Spleen (tissue), 11 donors: ENCODE measurements around the gene PNCK. TPM values are rescaled to one million over a fixed set of nuclear protein-coding genes. Genes with fewer than 3 reads are reported as not detected.

ENCODE experiments used
- DNase-seq: peaks from one replicate; pipeline ENCODE4 v3.0.0-alpha.2; 2020
- H3K27ac ChIP-seq, 8 donors: fragments of 200-600 bp; sonication (generic) in 7 of 8; 1 replicate in 4 of 8; 2 replicates in 4 of 8; pipeline versions ENCODE4 v1.5.0 to v1.8.0; 2016 to 2021; ENCODE audit warnings: inconsistent platforms in 4 of 8, mild to moderate bottlenecking in 4 of 8, moderate library complexity in 1 of 8
- H3K27me3 ChIP-seq, 7 donors: fragments of 200-600 bp; sonication (generic) in 6 of 7; replicated peaks in 1 of 7; 1 replicate in 4 of 7; 2 replicates in 3 of 7; pipeline versions ENCODE4 v1.5.0 to v1.8.0; 2016 to 2021; ENCODE audit warnings: inconsistent platforms in 3 of 7, mild to moderate bottlenecking in 1 of 7
- H3K36me3 ChIP-seq, 6 donors: fragments of 200-600 bp; sonication (generic) in 5 of 6; 1 replicate in 4 of 6; 2 replicates in 2 of 6; pipeline versions ENCODE4 v1.5.0 to v1.8.0; 2016 to 2021; ENCODE audit warnings: inconsistent platforms in 2 of 6
- H3K4me1 ChIP-seq, 6 donors: fragments of 200-600 bp; sonication (generic) in 5 of 6; 1 replicate in 3 of 6; 2 replicates in 3 of 6; pipeline versions ENCODE4 v1.5.0 to v1.8.0; 2016 to 2021; ENCODE audit warnings: inconsistent platforms in 3 of 6
- H3K4me3 ChIP-seq, 8 donors: fragments of 200-600 bp; sonication (generic) in 7 of 8; 1 replicate in 4 of 8; 2 replicates in 4 of 8; pipeline versions ENCODE4 v1.5.0 to v1.8.0; 2016 to 2021; ENCODE audit warnings: inconsistent platforms in 4 of 8, mild to moderate bottlenecking in 4 of 8, moderate library complexity in 2 of 8
- H3K9me3 ChIP-seq, 8 donors: fragments of 200-600 bp; sonication (generic) in 7 of 8; 1 replicate in 4 of 8; 2 replicates in 4 of 8; pipeline versions ENCODE4 v1.5.0 to v1.8.0; 2016 to 2021; ENCODE audit warnings: inconsistent platforms in 4 of 8
- POLR2A ChIP-seq, 3 donors: fragments of 450-650 bp; IDR thresholded peaks; one replicate each; pipeline ENCODE4 v1.5.1; 2017; ENCODE audit warnings: antibody characterized with exemption in 3 of 3, mild to moderate bottlenecking in 1 of 3
- POLR2AphosphoS5 ChIP-seq, 3 donors: sonication (generic); formaldehyde crosslinking; IDR thresholded peaks; one replicate each; pipeline ENCODE4 v1.5.1; 2017; ENCODE audit warnings: antibody characterized with exemption in 3 of 3
- WGBS, 5 donors: extraction: QIAGEN DNeasy Blood & Tissue Kit in 3 of 5; methylation state at CpG; one replicate each; pipeline versions ENCODE4 v1.1.5 to v1.1.7; 2013 to 2018; 5-methylcytosine and 5-hydroxymethylcytosine counted together
- intact Hi-C: fragments of 100-400 bp; cut with DNase I; formaldehyde crosslinking; loops from one replicate; pipeline ENCODE4 v1.15.0; 2023; ENCODE audit warnings: low total_unique reads
- polyA plus RNA-seq, 3 donors: library from polyadenylated mRNA; stranded (reverse); fragments of 200-250 nt; gene quantifications; one replicate each; pipeline ENCODE4 v1.2.1, GENCODE V29; 2013
- total RNA-seq, 7 donors: library from RNA; depleted of rRNA in 3 of 7; stranded (reverse); fragments of >200 nt in 3 of 7; fragmentation: NEBNext Ultra II Directional in 4 of 7; extraction: Animal tissue kit (Norgen Biotek cat#: 25700) in 4 of 7; gene quantifications; one replicate each; pipeline versions ENCODE4 v1.1.0 to v1.2.1, GENCODE V29; 2016 to 2021
- TF ChIP-seq, protein P1 (sequence below), 11 experiments: fragments of 200-600 bp in 7 of 11; fragments of 450-650 bp in 4 of 11; sonication (generic) in 4 of 11; IDR thresholded peaks in 8 of 11; conservative IDR thresholded peaks in 3 of 11; 1 replicate in 7 of 11; 2 replicates in 4 of 11; pipeline versions ENCODE4 v1.4.0 to v1.8.0; 2016 to 2021; ENCODE audit warnings: antibody characterized with exemption in 11 of 11, inconsistent platforms in 4 of 11, mild to moderate bottlenecking in 1 of 11
- donor health status: healthy with polysubstance abuse.
- donor health status: DM: no; HTN: no; CAD: no; lungs with moderate emphysema.
- donor health status: DM: no; HTN: no; CAD: no.
- donor health status: Bipolar disorder and iron deficiency.
- donor health status: healthy.
- donor health status: DM: no; HTN: no; CAD: no.
- donor health status: DM: yes; HTN: yes; CAD: no.

PNCK gene
- total and polyA plus RNA-seq, 10 donors = 0.18 to 1.2 (median 0.54) TPM; not detected in 4

- Histone ChIP-seq H3K4me3 (no peak overlapping the region), H3K9me3 (peaks cover 0 to 13% (median 1%) of the 10 kb centered on the region in 8 donors), H3K4me1 (no peaks in the 10 kb centered on the region), H3K36me3 (no peaks in the 10 kb centered on the region), H3K27me3 (peaks cover 0 to 31% (median 3%) of the 10 kb centered on the region in 7 donors), H3K27ac (no peak overlapping the region)
- intact Hi-C loops = no loop called here
- peak; percentile 69 for DNase-seq
- TF ChIP-seq POLR2A (IDR thresholded peaks at IDR 0.05) (no peak), POLR2AphosphoS5 (IDR thresholded peaks at IDR 0.05) (no peak)
- TF ChIP-seq, protein P1, sequence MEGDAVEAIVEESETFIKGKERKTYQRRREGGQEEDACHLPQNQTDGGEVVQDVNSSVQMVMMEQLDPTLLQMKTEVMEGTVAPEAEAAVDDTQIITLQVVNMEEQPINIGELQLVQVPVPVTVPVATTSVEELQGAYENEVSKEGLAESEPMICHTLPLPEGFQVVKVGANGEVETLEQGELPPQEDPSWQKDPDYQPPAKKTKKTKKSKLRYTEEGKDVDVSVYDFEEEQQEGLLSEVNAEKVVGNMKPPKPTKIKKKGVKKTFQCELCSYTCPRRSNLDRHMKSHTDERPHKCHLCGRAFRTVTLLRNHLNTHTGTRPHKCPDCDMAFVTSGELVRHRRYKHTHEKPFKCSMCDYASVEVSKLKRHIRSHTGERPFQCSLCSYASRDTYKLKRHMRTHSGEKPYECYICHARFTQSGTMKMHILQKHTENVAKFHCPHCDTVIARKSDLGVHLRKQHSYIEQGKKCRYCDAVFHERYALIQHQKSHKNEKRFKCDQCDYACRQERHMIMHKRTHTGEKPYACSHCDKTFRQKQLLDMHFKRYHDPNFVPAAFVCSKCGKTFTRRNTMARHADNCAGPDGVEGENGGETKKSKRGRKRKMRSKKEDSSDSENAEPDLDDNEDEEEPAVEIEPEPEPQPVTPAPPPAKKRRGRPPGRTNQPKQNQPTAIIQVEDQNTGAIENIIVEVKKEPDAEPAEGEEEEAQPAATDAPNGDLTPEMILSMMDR (IDR thresholded peaks at IDR 0.05 in 8 of 11, conservative IDR thresholded peaks at IDR 0.05 in 3 of 11) = no peak
- WGBS, 5 donors = 47 to 87% (median 73%) methylated on average over 6 to 35 of the region's 35 CpGs
Observed at GRCh38 chrX:153626863-153627674, 46.5 kb downstream of the PNCK start.

DNA sequence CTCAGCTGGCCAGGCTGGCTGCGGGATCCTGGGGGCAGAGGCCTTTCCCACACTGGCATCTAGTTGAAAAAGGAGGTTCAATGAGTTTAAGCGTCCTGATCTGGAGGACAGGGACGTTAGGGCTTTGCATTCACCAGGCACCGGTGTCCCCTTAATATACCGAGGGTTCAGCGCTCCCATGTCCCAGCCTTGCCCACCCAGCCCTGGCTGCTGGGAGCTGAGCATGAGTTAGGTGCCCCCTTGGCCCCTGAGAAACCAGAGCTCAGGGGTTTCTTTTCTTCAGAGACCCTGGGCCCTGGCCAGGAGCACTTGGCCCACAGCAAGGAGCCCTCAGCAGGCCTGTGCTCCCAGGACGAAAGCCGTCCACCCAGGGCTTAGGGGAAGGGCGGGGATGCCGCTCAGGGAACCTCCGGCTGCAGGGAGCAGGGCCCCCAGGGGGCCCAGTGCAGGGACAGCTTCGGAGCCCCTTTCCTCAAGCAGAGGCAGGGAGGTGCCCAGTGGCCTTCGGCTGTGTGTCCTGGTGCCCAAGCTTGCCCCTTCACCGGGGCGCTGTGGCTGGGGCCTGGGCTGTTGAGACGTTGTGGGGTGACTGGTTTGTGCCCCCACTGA is 47.5 kb downstream of the PNCK start:
- Histone ChIP-seq H3K9me3 (peaks cover 0 to 5% (median 0%) of the 10 kb centered on the region in 8 donors), H3K36me3 (no peaks in the 10 kb centered on the region), H3K4me3 (no peak overlapping the region), H3K4me1 (no peaks in the 10 kb centered on the region), H3K27ac (no peak overlapping the region), H3K27me3 (peaks cover 0 to 38% (median 3%) of the 10 kb centered on the region in 7 donors)
- WGBS, 5 donors = 77 to 94% (median 87%) methylated on average over 3 to 16 of the region's 16 CpGs
- intact Hi-C loops = no loop called here
- peak; percentile 60 for DNase-seq
- TF ChIP-seq POLR2A (IDR thresholded peaks at IDR 0.05) (no peak), POLR2AphosphoS5 (IDR thresholded peaks at IDR 0.05) (no peak)
- TF ChIP-seq, protein P1 (IDR thresholded peaks at IDR 0.05 in 8 of 11, conservative IDR thresholded peaks at IDR 0.05 in 3 of 11) = no peak

DNA sequence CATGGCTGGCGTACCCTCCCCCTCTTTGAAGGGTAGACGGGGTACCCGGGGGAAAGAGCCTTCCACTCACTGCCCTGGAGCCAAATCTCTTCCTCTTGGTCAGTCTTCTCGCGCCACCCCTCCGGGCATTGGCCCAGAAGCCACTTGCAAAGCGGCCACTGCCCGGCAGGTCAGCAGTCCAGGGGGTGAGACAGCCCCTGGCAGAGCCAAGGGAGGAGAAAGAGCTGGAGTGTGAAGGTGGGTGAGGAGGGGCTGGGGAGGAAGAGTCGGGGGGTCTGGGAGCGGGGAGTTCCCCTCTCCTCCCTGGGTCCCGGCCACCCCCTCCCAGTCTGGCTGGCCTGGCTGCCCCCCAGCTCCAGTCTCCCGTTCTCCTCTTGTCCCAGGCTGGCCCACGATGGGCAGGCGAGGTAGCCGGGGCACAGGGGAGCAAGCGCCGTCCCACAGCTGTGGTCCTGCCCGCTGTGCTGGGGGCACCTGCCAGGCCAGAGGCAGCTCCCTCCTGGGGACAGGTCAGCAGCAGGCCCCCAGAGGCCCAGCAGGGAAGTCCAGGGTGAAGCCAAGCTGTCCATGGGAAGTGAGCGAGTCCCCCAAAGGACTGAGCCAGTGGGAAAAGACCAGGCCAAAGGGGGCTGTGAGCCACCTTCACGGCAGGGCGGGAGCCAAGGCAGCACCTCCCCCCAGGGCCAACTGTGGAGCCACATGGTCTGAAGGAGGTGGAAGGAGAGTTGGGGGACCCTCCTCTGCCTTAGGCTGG is 48.2 kb downstream of the PNCK start:
- Histone ChIP-seq H3K4me1 (no peaks in the 10 kb centered on the region), H3K9me3 (no peaks in the 10 kb centered on the region), H3K4me3 (no peak overlapping the region), H3K27me3 (peaks cover 0 to 38% (median 3%) of the 10 kb centered on the region in 7 donors), H3K36me3 (no peaks in the 10 kb centered on the region), H3K27ac (no peak overlapping the region)
- intact Hi-C loops = no loop called here
- peak; percentile 63 for DNase-seq
- TF ChIP-seq POLR2A (IDR thresholded peaks at IDR 0.05) (no peak), POLR2AphosphoS5 (IDR thresholded peaks at IDR 0.05) (no peak)
- TF ChIP-seq, protein P1 (IDR thresholded peaks at IDR 0.05 in 8 of 11, conservative IDR thresholded peaks at IDR 0.05 in 3 of 11) = no peak
- WGBS, 5 donors = 82 to 92% (median 85%) methylated on average over 8 to 21 of the region's 21 CpGs
